Inferior parietal cortex (tissue), 1 donor: Measurements from ENCODE around the gene S100P.
"Not testable (repeated sequence)": the region's sequence is repeated elsewhere in the genome, so short reads cannot be mapped to it uniquely, and the experiment has no call there.

Experiments
- DNase-seq: peaks from one replicate; pipeline ENCODE4 v3.0.0-alpha.2; 2016; ENCODE audit errors: extremely low spot score

The S100P gene

DNA sequence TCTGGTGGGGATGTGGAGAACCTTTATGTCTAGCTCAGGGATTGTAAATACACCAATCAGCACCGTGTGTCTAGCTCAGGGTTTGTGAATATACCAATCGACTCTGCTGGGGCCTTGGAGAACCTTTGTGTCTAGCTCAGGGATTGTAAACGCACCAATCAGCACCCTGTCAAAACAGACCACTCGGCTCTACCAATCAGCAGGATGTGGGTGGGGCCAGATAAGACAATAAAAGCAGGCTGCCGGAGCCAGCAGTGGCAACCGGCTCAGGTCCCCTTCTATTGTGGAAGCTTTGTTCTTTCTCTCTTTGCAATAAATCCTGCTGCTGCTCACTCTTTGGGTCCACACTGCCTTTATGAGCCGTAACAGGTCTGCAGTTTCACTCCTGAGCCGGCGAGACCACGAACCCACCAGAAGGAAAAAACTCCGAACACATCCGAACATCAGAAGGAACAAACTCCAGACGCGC is 20.5 kb upstream of the S100P start:
- not testable (repeated sequence) for DNase-seq

DNA sequence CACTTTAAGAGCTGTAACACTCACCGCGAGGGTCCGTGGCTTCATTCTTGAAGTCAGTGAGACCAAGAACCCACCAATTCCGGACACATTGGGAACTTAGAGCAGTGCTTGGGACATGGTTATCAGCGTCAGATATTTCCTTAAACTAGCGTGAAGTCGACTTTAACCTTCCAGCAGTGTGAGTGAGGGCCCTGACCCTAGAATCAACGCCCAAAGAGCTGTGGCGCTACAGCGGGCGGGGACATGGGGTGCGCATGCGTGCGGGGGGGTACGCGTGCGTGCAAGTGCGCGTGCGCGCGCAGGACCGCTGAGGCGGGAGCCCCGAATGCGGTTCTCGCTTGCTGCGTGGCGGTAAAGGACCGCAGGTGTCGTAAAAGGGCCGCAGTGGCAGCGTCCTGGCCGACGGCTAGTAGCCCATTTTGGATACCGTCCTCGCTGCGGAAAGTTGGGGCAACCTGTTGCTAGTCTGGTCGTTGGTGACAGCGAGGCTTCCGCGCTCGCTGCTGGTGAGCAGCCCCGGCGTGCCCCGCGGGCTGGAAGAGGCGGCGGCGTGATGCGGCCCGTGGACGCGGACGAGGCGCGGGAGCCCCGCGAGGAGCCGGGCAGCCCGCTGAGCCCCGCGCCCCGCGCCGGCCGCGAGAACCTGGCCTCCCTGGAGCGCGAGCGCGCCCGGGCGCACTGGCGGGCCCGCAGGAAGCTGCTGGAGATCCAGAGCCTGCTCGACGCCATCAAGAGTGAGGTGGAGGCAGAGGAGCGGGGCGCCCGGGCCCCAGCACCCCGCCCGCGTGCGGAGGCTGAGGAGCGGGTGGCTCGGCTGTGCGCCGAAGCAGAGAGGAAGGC is 19.8 kb upstream of the S100P start:
- peak; percentile 96 for DNase-seq

DNA sequence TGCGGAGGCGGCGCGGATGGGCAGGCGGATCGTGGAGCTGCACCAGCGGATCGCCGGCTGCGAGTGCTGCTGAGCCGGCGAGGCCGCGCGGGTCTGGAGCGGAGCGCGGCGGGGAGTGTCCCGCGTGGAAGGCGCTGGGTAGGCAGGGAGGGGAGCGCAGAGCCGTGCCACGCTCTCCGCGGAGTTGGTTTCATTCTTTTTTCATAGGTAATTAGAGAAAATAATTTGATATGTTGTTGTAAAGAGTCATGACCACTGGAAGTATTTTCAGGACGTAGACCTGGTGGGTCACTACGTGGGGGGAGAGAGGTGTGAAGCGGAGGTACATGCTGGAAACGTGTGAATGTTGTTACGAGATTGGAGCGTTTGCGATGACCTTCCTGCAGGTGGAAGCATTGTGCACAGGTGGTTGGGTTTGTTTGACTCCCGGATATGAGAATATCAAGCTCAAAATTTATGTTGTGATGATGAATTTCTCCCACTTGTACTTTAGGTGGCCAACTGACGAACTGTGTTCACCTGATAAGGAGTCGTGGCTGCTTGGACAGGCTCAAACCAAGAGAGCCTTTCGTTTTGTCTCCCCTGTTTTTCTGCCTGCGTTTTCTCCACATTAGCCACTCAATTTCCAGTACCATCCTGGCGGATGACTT is 19.1 kb upstream of the S100P start:
- peak; percentile 33 for DNase-seq

DNA sequence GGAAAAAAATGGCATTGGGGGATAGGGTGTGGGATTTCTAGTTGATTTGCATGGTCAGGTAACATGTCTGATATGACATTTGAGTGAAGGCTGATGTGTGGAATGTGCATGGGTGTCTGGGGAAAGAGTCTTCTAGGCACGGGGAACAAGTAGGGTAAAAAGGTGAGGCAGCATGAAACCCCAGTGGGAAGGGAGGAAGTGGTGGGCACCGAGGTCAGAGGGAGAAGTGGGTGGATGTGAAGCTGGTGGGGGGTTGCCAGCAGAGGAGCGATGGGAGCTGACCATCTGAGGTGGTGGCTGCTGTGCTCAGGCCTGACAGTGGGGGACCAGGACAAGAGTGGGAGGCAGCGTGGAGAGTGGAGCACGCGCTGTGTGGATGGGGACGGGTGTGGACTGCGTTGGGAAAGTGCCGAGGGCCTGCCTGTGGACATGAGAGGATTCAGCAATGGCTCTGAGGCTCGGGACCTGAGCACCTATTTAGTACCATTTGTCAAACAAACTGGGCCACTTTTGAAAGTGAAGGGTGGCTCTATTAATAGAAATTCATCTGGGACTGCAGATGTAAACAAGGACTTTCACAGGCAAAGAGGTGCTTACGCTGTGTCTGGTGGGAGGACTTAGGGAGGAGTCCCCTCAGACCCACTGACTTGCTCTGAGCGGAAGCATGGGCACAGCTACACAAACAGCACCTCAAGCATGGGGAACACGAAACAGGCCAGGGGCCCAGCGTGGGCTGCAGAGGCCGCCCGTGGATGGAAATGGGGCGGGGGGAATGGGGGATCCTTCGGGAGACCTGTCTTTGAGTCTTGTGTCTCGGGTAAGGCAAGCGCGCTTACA is 16.7 kb upstream of the S100P start:
- DNase-seq: no peak

DNA sequence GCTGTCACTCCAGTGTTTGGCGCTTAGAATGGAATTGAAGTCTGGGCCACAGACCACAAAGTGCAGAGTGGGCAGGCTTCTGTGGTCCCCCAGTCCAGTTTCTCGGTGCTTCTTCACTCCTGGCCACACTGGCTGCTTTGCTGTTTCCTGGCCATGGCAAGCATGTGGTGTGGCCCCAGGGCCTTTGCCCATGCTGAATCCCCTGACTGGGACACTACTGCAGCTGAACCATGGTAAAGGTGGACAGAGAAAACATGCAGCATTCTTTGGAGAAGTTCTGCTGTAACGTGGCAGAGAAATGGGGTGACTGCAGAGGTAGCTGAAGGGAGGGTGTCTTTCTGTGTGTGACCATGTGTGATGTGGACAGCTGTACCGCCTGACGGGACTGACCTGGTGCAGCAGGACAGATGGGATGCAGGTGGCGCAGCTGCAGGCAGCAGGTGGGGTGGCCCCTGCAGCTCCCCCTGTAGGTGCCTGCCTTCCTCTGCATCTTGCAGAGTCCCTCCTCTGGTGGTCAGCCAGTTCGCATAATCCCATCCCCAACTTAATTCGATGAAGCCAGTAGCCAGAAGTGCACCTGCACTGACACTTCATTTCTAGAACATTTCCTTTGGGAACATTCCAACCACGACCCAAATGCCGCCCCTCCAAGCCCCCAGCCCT is 13.2 kb upstream of the S100P start:
- no peak for DNase-seq

DNA sequence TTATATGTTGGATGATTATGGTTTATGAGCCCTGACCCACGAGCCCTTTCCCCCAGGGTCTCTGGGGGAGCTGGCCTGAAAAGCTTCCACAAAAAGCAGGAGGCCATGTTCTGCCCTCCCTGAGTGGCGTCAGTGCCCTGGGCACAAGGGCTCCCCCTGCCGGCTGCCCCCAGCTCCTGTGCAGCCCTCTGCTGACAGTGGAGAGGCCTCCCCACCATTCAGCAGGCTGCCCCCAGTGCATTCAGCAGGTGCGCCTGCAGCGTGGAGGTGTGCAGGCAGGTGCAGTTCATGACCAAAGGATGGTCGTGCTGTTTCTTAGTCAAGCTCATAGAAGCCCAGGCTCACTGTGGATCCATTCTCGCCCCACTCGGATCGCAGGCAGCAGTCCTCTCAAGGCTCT is 12.5 kb upstream of the S100P start:
- no peak for DNase-seq

DNA sequence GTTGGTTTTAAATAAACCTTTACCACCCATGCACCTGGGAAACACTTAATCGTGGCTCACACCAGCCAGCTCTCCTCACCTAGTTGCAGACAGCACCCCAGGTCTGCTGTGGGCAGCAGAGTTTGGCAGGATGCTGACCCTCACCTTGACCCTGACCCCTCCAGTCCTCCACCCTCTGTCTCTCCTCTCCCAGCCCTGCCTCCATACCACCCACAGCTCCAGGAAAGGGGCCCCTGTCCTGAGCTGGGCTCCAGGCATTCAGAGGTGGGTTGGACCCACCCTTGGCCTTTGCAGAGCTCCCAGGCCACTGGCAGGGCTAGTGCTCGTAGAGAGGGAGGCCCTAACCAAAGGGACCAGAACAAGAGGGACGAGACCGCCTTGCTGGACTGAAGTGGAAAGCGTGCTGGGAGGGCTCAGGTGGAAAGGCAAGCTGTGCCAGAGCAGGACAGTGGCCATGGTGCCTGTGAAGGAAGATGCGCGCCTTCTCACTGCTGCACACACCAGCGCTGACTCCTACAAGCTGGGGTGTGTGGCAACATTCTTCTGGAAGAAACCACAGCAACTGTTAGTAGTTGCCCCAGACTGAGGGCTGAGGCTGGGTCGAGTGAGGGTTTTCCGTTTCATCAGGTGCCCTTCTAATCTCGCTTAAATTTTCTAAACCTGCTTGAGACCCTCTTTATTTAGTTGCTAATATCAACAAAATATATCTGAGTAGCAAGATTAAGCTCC is 10.7 kb upstream of the S100P start:
- no peak for DNase-seq

DNA sequence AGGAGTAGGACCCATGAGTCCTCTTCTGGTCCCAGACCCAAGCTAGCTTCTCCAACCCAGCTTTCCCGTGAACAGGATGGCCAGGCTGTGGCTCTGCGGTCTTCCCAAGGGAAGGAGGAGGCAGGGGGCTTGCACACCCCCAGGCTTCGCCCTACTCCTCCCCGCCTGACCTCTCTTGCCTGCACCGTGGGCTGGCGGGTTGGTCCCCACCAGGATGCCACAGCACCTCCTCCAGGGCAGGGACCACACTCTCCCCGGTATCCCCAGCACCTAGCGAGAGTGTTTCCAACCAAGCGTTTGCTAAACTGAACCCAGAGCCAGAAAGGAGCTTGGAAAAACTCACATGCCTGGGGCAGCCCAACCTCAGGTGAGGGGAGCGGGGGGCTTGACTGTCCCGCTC is 9.0 kb upstream of the S100P start:
- no peak for DNase-seq

DNA sequence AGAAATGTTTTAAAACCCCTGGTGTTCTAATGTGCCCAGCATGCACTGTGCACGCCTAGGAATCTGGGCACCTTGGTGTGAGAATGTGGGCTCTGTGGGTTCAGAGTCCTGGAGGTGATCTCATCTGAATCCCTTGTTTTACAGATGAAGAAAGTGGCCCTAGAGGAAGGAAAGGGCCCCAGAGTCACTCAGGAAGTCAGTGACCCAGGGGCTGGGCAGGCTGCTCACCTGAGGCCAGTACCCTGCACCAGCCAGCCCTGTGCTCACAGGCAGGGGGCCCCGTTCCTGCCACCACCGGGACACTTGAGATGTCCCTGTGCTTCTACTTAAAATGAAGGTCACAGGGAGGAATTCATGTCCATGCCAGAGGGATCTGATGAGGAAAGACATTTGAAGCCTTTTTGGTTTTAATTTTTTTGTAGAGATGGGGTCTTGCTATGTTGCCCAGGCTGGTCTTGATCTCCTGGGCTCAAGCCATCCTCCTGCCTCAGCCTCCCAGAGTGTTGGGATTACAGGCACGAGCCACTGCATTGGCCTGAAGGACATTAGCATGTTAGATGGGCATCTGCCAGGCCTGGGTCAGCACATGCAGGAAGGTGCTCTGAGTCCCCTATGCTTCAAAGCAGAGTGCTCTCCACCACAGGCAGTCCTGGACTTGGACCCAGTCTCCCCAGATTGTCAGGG is 7.4 kb upstream of the S100P start:
- no peak for DNase-seq

DNA sequence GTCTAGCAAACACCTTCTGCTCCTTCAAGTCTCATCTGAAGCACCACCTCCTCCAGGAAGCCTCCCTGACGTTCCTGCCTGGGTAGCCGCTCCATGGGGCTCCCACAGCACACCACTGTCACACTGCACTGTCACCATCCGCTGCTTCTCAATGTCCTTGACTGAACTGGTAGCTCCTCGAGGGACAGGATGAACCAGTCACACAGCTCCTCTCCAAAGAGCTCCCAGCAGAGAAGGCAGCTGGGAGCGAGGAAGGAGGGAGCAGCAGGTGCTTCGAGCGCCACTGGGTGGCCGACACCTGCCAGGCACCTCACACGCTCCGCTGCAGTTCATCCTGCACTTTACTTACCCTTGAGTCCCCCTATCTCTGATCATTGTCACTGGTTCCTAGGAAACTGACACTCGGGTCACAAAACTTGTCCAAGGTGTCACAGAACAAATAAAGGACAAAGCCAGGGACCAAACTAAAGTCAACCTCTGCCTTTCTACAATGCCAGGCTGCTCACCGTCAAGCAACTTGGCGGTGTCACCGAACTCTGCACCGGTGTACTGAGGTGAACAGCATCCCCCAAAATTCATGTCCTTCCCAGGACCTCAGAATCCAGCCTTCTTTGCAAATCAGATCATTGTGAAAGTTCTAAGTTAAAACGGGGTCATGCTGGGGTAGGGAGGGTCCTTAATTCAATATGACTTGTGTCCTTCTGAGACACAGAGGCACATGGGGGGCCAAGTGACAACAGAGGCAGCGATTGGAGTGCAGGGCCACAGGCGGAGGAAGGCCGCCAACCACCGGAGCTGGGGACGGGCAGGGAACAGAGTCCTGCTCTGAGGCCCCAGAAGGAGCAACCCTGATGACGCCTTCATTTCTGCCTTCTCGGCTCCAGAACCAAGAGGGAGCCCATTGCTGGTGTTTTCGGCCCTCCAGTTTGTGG is 5.5 kb upstream of the S100P start:
- no peak for DNase-seq

DNA sequence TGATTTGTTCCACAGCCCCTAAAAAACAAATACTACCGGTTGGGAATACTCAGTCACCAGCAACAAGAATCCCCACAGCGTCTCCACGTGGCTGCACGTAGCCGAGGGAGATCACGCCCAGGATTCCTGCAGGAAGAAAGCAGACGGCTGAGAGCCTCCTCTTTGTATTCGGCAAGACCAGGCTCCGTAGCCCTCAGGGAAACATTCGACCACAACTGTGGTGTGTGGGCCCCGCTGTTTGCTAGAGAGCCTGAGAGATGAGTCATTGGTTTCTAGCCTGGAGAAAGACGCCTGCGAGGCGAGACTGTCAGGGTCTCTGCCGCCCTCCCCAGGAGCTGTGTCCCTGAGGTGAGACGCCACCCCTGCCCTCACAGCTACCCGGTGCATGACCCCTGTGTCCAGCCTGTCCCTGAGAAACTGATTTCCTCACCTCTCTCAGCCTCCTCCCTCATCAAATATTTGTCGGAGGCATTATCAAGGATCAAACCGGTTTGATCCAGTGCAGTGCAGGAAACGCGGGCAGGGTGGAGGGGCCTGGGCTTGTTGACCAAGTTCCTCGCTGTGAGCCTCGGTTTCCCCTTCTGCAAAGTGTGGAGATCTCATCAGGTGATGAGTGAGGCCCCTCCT is 4.7 kb upstream of the S100P start:
- DNase-seq: peak; percentile 27

DNA sequence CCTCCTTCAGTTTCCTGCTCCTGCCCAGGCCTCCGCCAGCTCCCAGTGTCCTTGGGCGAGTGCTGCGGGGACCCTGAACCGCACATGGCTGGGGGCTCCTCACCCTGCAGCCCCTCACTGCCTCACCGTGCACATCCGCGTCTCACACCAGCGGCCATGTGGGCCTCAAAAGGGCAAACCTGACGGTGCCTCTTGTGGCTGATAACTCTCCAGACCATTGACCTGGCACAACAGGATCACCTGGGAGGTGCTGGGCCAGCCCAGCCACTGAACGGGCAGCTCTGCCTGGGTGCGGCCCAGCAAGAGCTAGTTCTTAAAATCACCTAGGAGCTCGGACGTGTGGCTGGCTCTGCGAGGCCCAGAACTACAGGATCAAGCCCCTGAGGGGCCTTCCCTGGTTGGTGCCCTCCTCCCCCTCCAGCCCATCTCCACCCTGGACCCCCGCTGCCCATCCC is 4.1 kb upstream of the S100P start:
- no peak for DNase-seq

DNA sequence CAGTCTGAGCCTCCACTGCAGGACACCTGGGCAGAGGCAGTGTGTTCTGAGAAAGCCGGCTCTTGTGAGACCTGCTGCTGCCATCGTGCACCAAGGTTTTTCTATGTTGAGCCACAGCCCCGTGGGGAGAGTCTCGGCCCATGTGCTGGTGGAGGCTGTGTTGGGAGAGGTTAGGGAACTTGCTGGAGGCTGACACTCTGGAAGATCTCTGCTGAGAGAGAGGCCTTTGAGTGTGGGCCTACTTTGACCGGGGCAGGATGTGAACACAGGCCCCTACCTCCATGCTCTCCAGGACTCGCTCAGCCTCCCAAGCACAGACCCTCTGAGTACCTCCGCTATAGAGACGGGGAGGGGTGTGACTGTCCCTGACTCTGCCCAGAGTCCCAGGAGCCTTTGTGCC is 1.3 kb upstream of the S100P start:
- no peak for DNase-seq

DNA sequence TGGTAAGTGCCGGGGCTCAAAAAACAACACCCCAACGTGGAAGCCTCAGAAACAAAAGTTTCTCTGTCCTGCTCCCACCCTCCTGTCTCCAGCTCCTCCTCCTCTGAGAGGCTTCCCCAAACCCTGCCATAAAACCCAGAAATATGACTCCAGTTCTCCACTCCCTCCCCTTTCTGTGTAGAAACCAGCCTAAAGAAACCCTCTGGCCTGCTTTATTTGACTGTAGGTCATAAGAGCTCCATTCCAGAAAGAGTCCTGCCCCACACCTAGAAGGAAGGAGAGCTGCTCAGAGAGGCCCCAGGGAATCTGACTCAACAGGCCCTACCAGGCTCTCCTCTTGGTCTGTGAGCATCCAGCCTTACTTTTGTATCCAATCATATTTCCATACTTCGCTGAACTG is 872 bp upstream of the S100P start:
- DNase-seq: no peak

DNA sequence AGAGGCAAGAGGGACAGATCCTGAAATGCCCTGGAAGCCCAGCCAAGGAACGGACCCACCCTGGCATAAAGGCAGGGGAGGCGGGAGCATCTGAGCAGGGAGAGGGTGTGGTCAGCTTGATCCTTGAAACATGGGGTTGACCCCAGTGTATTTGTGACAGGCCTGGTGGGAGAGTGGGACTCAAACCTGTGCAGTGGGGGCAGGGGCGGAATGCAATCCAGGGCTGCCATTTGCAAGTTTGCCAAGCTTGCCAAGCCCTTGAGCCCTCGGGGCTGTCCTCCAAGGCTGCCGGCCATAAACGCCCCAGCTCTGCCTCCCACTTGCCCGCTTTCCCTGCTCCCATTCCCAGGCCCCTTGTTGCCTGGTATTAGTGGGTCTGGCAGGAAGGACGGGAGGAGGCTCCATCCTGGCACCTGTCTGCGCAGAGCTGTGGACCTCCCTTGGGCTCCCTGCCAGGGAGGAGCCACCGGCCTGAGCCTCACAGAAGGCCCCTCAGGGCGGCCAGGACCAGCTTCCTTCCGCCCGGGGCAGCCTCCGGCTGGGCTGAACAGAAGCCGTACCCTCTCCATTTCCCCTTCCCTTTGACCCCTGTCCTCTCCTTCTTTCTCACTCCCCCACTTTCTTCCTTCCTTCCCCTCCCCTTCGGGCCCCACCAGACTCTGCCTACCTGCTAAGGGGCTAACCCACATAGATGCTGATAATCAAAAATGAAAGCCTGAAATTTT is 661 bp downstream of the S100P start:
- no peak for DNase-seq

DNA sequence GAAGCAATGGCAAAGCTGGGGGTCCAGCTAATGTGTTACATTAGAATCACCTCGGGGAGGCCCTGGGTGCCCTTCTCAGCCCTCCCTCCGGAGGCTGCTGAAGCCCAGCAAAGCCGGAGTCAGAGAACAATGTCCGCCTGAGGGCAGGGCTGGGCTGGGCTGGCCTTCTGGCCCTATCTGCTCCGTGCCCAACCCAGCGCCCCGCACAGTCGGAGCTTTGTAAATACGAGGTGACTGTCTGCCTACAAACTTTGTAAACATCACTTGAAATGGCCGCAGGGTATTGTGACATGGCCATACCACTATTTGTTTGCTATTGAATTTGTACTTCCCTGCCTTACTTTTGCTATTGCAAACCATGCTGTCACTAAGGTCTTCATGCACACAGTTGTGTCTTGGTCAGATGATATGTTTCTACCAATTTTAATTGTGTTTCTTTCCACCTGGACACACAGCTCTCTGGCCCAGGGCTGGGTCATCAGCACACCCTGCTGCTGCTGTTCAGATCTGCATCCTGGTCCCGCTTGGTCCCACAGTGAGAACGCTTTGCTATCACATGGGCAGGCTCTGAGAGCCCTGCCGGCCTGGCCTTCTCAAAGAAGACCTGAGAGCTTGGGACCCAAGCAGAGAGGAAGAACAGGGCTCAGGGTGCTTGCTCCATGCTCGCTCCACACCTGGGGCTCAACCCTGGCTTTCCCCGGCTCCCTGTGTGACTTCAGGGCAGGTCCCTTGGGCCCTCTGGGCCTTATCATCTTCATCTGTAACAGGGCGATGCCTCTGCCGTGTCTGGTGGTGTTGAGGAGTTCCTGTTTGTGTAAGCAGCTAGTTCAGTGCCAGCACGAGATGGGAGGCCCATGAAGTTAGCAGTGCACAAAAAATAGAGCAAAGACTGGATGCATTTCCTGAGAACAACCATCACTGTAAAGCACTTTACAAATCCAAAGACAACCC is 2.3 kb downstream of the S100P start:
- no peak for DNase-seq

DNA sequence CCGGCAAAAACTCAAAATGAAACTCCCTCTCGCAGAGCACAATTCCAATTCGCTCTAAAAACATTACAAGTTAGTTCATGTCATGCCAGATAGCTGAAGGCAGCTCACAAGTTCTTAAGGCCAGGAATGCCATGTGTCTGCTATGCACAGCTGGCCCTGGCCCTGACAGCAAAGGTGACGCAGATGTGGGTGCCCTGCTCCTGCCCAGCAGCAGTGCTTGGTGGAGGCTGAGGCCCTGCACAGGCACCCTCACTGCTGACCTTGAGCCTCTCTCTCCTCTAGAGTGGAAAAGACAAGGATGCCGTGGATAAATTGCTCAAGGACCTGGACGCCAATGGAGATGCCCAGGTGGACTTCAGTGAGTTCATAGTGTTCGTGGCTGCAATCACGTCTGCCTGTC is 2.9 kb downstream of the S100P start:
- DNase-seq: no peak
